Parathyroid adenoma (tissue), 2 donors: ENCODE measurements around the gene USHBP1.

Source experiments
- H2AFZ ChIP-seq: fragments of 300-600 bp; sonication (generic); one replicate; pipeline ENCODE4 v1.7.0; 2017; ENCODE audit warnings: antibody characterized with exemption, mild to moderate bottlenecking
- H3K27ac ChIP-seq: fragments of 300-600 bp; sonication (generic); one replicate; pipeline ENCODE4 v1.7.0; 2017
- H3K27me3 ChIP-seq: fragments of 300-600 bp; sonication (generic); one replicate; pipeline ENCODE4 v1.7.0; 2017; ENCODE audit warnings: low read length; ENCODE audit not compliant: control insufficient read depth, insufficient read depth
- H3K36me3 ChIP-seq: fragments of 300-600 bp; sonication (generic); one replicate; pipeline ENCODE4 v1.7.0; 2017; ENCODE audit warnings: low read length; ENCODE audit not compliant: control insufficient read depth, insufficient read depth
- H3K4me1 ChIP-seq: fragments of 300-600 bp; sonication (generic); one replicate; pipeline ENCODE4 v1.7.0; 2017; ENCODE audit warnings: control low read depth
- H3K4me2 ChIP-seq: fragments of 300-600 bp; sonication (generic); one replicate; pipeline ENCODE4 v1.7.0; 2017; ENCODE audit warnings: low read length
- H3K4me3 ChIP-seq: fragments of 300-600 bp; sonication (generic); one replicate; pipeline ENCODE4 v1.7.0; 2017; ENCODE audit warnings: low read depth, low read length
- H3K79me2 ChIP-seq: fragments of 300-600 bp; sonication (generic); one replicate; pipeline ENCODE4 v1.7.0; 2017; ENCODE audit warnings: control low read depth
- H3K9ac ChIP-seq: fragments of 300-600 bp; sonication (generic); one replicate; pipeline ENCODE4 v1.7.0; 2017; ENCODE audit warnings: mild to moderate bottlenecking
- H3K9me3 ChIP-seq: fragments of 300-600 bp; sonication (generic); one replicate; pipeline ENCODE4 v1.7.0; 2017; ENCODE audit warnings: low read length; ENCODE audit not compliant: control insufficient read depth
- CTCF ChIP-seq: fragments of 300-600 bp; sonication (generic); IDR thresholded peaks from one replicate; pipeline ENCODE4 v1.7.0; 2017; ENCODE audit warnings: antibody characterized with exemption, mild to moderate bottlenecking
- donor health status: primary hyperparathyroidism.

The USHBP1 gene

GRCh38 chr19:17240826-17241399 is 23.6 kb downstream of the USHBP1 start:
- H3K9me3 ChIP-seq: no peaks in the 10 kb centered on the region
- H3K4me1 ChIP-seq: peaks cover 13% of the 10 kb centered on the region
- no peak overlapping the region for H3K27ac ChIP-seq
- H3K79me2 ChIP-seq: peaks cover 17% of the 10 kb centered on the region
- H3K27me3 ChIP-seq: no peaks in the 10 kb centered on the region
- H3K36me3 ChIP-seq: no peaks in the 10 kb centered on the region
- H3K4me2 ChIP-seq: no peak overlapping the region
- no peak overlapping the region for H3K4me3 ChIP-seq
- no peak overlapping the region for H3K9ac ChIP-seq
- no peak overlapping the region for H2AFZ ChIP-seq
- TF ChIP-seq CTCF: no peak

GRCh38 chr19:17240062-17240752 is 24.3 kb downstream of the USHBP1 start:
- Histone ChIP-seq H3K79me2 (peaks cover 17% of the 10 kb centered on the region), H2AFZ (no peak overlapping the region), H3K27ac (no peak overlapping the region), H3K9ac (no peak overlapping the region), H3K4me1 (peaks cover 14% of the 10 kb centered on the region), H3K9me3 (no peaks in the 10 kb centered on the region), H3K36me3 (no peaks in the 10 kb centered on the region), H3K4me3 (no peak overlapping the region), H3K4me2 (no peak overlapping the region), H3K27me3 (no peaks in the 10 kb centered on the region)
- TF ChIP-seq CTCF: no peak

- TF ChIP-seq CTCF: no peak
- no peaks in the 10 kb centered on the region for H3K36me3 ChIP-seq
- peaks cover 15% of the 10 kb centered on the region for H3K79me2 ChIP-seq
- no peaks in the 10 kb centered on the region for H3K27me3 ChIP-seq
- no peak overlapping the region for H3K9ac ChIP-seq
- peaks cover 20% of the 10 kb centered on the region for H3K4me1 ChIP-seq
- no peak overlapping the region for H3K27ac ChIP-seq
- no peak overlapping the region for H3K4me3 ChIP-seq
- no peaks in the 10 kb centered on the region for H3K9me3 ChIP-seq
- no peak overlapping the region for H3K4me2 ChIP-seq
- H2AFZ ChIP-seq: no peak overlapping the region
Observed at GRCh38 chr19:17237747-17238706, 26.5 kb downstream of the USHBP1 start.

GRCh38 chr19:17236811-17237543 is 27.6 kb downstream of the USHBP1 start:
- Histone ChIP-seq H3K4me1 (peaks cover 16% of the 10 kb centered on the region), H3K36me3 (no peaks in the 10 kb centered on the region), H3K27me3 (no peaks in the 10 kb centered on the region), H3K4me3 (no peak overlapping the region), H3K79me2 (peaks cover 11% of the 10 kb centered on the region), H3K4me2 (no peak overlapping the region), H3K9ac (no peak overlapping the region), H2AFZ (no peak overlapping the region), H3K9me3 (no peaks in the 10 kb centered on the region), H3K27ac (peak overlapping the region; percentile 32)
- TF ChIP-seq CTCF: no peak
